K562 (cell line): Measurements from ENCODE around the gene TTC9B.

Experiments used
- HDAC1 ChIP-seq, 2 experiments: fragments of 450-650 bp; IDR thresholded peaks; 2 replicates each; pipeline ENCODE4 v1.6.1; 2016 to 2017; ENCODE audit warnings: inconsistent platforms in 1 of 2, mild to moderate bottlenecking in 1 of 2, moderate library complexity in 1 of 2
- NFATC3 ChIP-seq: fragments of 450-650 bp; IDR thresholded peaks from 2 replicates; pipeline ENCODE4 v1.6.1; 2017; ENCODE audit warnings: mild to moderate bottlenecking
- RBFOX2 ChIP-seq: fragments of 200-400 bp; formaldehyde crosslinking; IDR thresholded peaks from 2 replicates; pipeline ENCODE4 v1.6.1; 2017; ENCODE audit warnings: low read depth, mild to moderate bottlenecking, low read length, moderate library complexity

GRCh38 chr19:40240332-40240731 lies 22.1 kb upstream of the TTC9B start:
- TF ChIP-seq RBFOX2: no peak
- TF ChIP-seq HDAC1 (IDR thresholded peaks at IDR 0.05): no peak
- TF ChIP-seq NFATC3: no peak
